HG03520 (cell line): ENCODE measurements around the gene RGS8.

Source experiments
- ATAC-seq: cut with Tn5 transposase; IDR thresholded peaks from one replicate; pipeline ENCODE4 v1.9.1; 2021; ENCODE audit warnings: mild to moderate bottlenecking, moderate library complexity; ENCODE audit not compliant: unreplicated experiment

RGS8 gene, protein sequence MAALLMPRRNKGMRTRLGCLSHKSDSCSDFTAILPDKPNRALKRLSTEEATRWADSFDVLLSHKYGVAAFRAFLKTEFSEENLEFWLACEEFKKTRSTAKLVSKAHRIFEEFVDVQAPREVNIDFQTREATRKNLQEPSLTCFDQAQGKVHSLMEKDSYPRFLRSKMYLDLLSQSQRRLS

DNA sequence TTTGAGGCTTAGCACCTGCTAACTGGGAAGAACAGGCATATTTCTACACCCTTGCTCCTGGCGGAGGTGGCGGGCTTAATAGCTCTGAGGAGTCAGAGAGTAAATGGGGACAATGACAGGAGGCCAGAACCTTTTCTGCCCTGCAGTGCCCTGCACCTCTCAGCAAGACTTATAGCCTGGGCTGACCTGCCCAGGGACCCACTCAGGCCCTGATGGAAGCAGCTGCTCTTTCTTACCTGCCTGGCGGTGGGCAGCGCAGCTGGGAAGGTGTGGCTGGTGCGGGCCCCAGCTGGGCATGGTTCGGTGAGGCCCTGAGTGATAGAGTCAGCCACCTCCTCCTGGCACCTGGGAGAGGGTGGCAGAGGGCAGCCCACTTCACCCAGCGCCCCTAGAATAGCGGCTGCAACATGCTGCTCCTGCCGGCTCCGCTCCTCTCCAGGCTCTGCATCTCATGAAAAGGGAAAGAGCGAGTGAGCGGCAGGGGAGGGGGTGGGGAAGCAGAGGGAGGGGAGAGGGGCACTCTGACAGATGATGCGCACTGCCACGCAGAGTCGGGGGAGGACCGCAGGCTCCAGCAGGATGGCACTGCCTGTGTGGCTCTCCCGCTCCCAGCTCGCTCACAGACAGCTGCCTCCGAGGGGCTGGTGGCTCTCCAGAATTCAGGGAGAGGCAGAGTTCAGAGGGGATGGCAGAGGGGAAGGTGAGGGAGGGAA is at the start of gene RGS8:
TSS of gene RGS8 (minus strand) at position 472 of the 713 bp plus-strand sequence. CDS start 14,938 bp downstream, outside the sequence.
- no peak for ATAC-seq

GRCh38 chr1:182731852-182732575 is 47.6 kb upstream of the RGS8 start:
- ATAC-seq, result no peak

GRCh38 chr1:182726912-182727311 is 42.5 kb upstream of the RGS8 start:
- ATAC-seq, result no peak

- no peak for ATAC-seq
These were observed 41.2 kb upstream of the RGS8 start for GRCh38 chr1:182725259-182726255.

DNA sequence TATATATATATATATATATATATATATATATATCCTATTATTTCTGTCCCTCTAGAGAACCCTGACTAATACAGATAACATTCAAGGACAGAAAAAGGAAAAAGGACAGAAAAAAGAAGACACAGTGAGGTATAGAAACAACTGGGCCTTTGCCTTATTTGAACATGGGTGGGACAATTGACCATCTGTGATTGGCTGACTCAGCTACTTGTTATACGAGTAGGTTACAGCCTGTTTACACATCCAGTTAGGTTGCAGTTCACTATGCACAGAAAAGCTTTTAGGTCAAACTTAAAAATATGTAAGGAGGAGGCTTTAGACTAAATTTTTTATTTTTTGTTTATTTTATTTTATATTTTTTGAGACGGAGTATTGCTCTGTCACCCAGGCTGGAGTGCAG is 39.8 kb upstream of the RGS8 start:
- ATAC-seq, result no peak

DNA sequence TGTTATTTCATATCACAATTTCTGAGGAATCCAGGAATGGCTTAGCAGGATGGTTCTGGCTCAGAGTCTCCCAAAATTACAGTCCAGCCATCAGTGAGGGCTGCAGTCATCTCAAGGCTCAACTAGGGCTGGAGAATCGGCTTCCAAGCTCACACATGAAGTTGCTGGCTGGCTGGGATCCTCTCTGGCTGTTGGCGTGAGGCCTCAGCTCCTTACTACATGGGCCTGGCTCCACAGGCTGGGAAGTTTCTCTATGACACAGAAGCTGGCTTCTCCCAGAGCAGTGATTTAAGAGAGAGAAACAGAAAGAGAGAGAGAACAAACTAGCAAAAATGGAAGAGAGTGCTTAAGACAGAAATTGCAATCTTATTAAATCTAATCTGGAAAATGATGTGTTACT is 38.8 kb upstream of the RGS8 start:
- no peak for ATAC-seq

- ATAC-seq, result no peak
These were observed 37.1 kb upstream of the RGS8 start for GRCh38 chr1:182721525-182721924.

- ATAC-seq, result no peak
These were observed 36.1 kb upstream of the RGS8 start for GRCh38 chr1:182720463-182720862.

DNA sequence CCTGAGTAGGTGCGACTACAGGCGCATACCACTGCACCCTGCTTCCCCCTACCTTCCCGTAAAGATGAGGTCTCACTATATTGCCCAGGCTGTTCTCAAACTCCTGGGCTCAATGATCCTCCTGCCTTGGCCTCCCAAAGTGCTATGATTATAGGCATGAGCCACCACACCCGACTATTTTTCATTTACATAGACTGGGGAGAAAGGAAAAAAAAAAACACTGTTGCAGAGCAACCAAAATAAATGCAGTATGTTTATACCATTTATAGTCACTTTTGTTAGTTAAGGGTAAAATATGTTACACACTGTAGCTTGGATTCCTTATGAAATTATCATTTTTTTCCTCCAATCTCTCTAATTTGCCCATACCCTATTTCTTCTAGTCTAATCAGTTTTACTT is 35.2 kb upstream of the RGS8 start:
- ATAC-seq, result no peak

- ATAC-seq, result no peak
These were observed 33.9 kb upstream of the RGS8 start for GRCh38 chr1:182718311-182718710.

- no peak for ATAC-seq
These were observed 32.6 kb upstream of the RGS8 start for GRCh38 chr1:182716740-182717720.

GRCh38 chr1:182715531-182715930 is 31.1 kb upstream of the RGS8 start:
- ATAC-seq, result no peak

GRCh38 chr1:182714546-182714945 is 30.2 kb upstream of the RGS8 start:
- no peak for ATAC-seq

- no peak for ATAC-seq
These were observed 29.6 kb upstream of the RGS8 start for GRCh38 chr1:182713939-182714338.

- ATAC-seq, result no peak
These were observed 29.1 kb upstream of the RGS8 start for GRCh38 chr1:182713492-182713891.

- no peak for ATAC-seq
These were observed 25.5 kb upstream of the RGS8 start for GRCh38 chr1:182709855-182710254.

DNA sequence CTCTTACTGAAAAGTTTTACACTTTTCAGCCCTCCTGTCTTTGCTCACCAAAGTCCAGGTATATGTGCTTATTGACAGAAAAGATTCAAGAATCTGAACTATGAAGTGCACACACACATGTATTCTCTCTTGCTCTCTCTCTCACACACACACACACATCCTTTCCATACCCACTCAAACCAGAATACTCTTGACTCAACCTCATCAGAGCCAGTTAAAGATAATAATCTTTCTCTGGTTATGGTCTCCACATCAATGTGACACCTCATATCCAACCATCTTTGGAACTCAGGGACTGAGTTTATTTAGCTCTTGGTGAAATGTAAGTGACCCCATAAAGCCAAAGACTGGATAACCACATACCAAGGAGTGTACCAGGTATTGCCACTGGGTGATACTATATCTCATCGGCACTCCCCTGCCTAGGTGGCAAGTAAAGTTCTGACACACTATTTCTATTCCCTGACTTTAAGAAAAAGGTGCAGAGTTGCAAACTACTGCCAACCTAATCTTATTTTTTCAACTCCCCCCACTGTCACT is 24.9 kb upstream of the RGS8 start:
- no peak for ATAC-seq

DNA sequence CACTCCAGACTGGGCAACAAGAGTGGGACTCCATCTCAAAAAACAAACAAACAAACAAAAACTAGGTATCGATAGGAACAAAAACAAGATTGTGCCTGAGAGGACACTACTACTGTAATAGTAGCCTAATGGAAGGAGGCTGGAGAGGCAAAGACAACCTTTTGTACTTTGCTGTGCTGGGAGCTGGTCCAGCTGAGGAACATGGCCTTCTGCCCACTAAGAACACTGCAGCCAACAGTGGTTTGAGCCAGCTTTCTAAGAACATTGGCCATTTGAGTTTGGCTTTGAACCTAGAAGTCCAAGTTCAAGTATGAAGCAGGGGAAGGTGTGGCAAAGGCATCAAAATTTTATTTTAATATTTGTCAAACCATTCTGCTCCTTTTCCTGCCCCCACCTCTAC is 22.7 kb upstream of the RGS8 start:
- no peak for ATAC-seq

DNA sequence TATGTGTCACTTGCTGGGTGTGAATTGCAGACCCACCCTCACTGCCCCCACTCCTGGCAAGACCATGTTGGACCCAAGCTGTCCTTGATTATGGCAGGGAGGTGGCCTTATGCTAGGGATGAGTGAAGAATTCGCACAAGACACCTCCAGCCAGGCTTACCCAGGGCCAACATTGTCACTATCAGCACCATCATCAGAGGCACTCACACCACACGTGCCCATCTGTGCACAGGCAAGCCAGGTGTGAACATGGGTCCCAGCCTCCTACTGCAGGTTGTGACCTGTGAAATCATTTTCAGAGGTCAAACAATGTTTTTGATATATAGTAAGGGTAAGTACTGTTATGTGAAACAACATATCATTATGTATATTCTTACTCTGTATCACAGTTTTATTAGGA is 20.3 kb upstream of the RGS8 start:
- ATAC-seq, result no peak
